Measurements from ENCODE around the gene TGFB1I1. TPM values are rescaled to one million over a fixed set of nuclear protein-coding genes. Genes with fewer than 3 reads are reported as not detected.

TGFB1I1 gene
- total and polyA plus RNA-seq, 7 experiments from 2014 or later = 0.29 to 1.5 (median 0.49) TPM

GRCh38 chr16:31466381-31466841 is 5.5 kb upstream of the TGFB1I1 start:
- CTCF ChIA-PET = no interaction called here
- POLR2A ChIA-PET = interaction anchor here (0.6 kb wide), 1 partner anchor 16 kb away, joined by 4 read pairs; no protein-coding TSS in a partner anchor

GRCh38 chr16:31467151-31467773 is 4.7 kb upstream of the TGFB1I1 start:
- Histone ChIP-seq H3K27me3 (ENCODE audit: control insufficient read depth in 2 of 2, insufficient read depth in 2 of 2, low read length in 2 of 2) (no peaks in the 10 kb centered on the region), H3K36me3 (ENCODE audit: control insufficient read depth in 2 of 3, insufficient read depth in 3 of 3, low read length in 3 of 3) (peaks cover 0 to 29% (median 3%) of the 10 kb centered on the region in 3 experiments), H3K27ac (ENCODE audit: low read depth, low read length) (no peak overlapping the region), H3K4me3 (ENCODE audit: low read length) (no peak overlapping the region), H3K9me3 (ENCODE audit: control insufficient read depth in 2 of 3, low read length in 3 of 3) (no peaks in the 10 kb centered on the region), H3K4me1 (ENCODE audit: control insufficient read depth in 2 of 2, insufficient read depth in 2 of 2, low read length in 2 of 2) (peaks cover 9 to 15% of the 10 kb centered on the region in 2 donors)
- Mint-ChIP-seq H3K36me3 (peaks cover 4 to 30% (median 10%) of the 10 kb centered on the region in 5 donors), H3K9me3 (peaks cover 0 to 1% (median 0%) of the 10 kb centered on the region in 11 donors), H3K27ac (peak overlapping the region in 3 of 9 donors; percentile 9 to 89 (median 78)), H3K4me3 (peak overlapping the region in 3 of 10 donors; percentile 66 to 76 (median 72)), H3K27me3 (peaks cover 0 to 16% (median 6%) of the 10 kb centered on the region in 5 donors), H3K4me1 (peaks cover 8 to 33% (median 14%) of the 10 kb centered on the region in 7 donors)
- intact Hi-C loops (cut with micrococcal nuclease) = no loop called here
- no peak for ATAC-seq
- CTCF ChIA-PET = no interaction called here
- POLR2A ChIA-PET = no interaction called here
- DNase-seq = peak in 1 of 9 donors; percentile 41

More at GRCh38 chr16:31466381-31466841, 5.5 kb upstream of the TGFB1I1 start:
- Histone ChIP-seq H3K4me3 (ENCODE audit: low read length) (no peak overlapping the region), H3K27ac (ENCODE audit: low read depth, low read length) (no peak overlapping the region), H3K27me3 (ENCODE audit: control insufficient read depth in 2 of 2, insufficient read depth in 2 of 2, low read length in 2 of 2) (no peaks in the 10 kb centered on the region), H3K9me3 (ENCODE audit: control insufficient read depth in 2 of 3, low read length in 3 of 3) (no peaks in the 10 kb centered on the region), H3K4me1 (ENCODE audit: control insufficient read depth in 2 of 2, insufficient read depth in 2 of 2, low read length in 2 of 2) (peaks cover 8 to 11% of the 10 kb centered on the region in 2 donors), H3K36me3 (ENCODE audit: control insufficient read depth in 2 of 3, insufficient read depth in 3 of 3, low read length in 3 of 3) (peaks cover 0 to 35% (median 3%) of the 10 kb centered on the region in 3 experiments)
- no peak for ATAC-seq
- DNase-seq = no peak
- peaks cover 7 to 30% (median 12%) of the 10 kb centered on the region in 7 donors for H3K4me1 Mint-ChIP-seq
- H3K4me3 Mint-ChIP-seq = peak overlapping the region in 3 of 10 donors; percentile 66 to 76 (median 72)
- peak overlapping the region in 2 of 9 donors; percentile 78 to 89 for H3K27ac Mint-ChIP-seq
- H3K27me3 Mint-ChIP-seq = peaks cover 0 to 11% (median 4%) of the 10 kb centered on the region in 5 donors
- H3K9me3 Mint-ChIP-seq = peaks cover 0 to 1% (median 0%) of the 10 kb centered on the region in 11 donors
- H3K36me3 Mint-ChIP-seq = peaks cover 4 to 30% (median 10%) of the 10 kb centered on the region in 5 donors
- intact Hi-C loops (cut with micrococcal nuclease) = no loop called here

GRCh38 chr16:31467858-31468257 is 4.1 kb upstream of the TGFB1I1 start:
- H3K9me3 ChIP-seq (ENCODE audit: control insufficient read depth in 2 of 3, low read length in 3 of 3) = no peaks in the 10 kb centered on the region
- POLR2A ChIA-PET = interaction anchor here (0.7 kb wide), 1 partner anchor 20 kb away, joined by 3 read pairs; no protein-coding TSS in a partner anchor
- ATAC-seq (no peak), DNase-seq (no peak)
- no peak overlapping the region for H3K27ac ChIP-seq (ENCODE audit: low read depth, low read length)
- peak overlapping the region in 1 of 9 donors; percentile 78 for H3K27ac Mint-ChIP-seq
- peak overlapping the region in 3 of 10 donors; percentile 2 to 76 (median 66) for H3K4me3 Mint-ChIP-seq
- peaks cover 0 to 22% (median 11%) of the 10 kb centered on the region in 5 donors for H3K27me3 Mint-ChIP-seq
- H3K36me3 Mint-ChIP-seq = peaks cover 3 to 27% (median 10%) of the 10 kb centered on the region in 5 donors
- intact Hi-C loops (cut with micrococcal nuclease) = no loop called here
- peaks cover 12 to 38% (median 19%) of the 10 kb centered on the region in 7 donors for H3K4me1 Mint-ChIP-seq
- no peak overlapping the region for H3K4me3 ChIP-seq (ENCODE audit: low read length)
- peaks cover 0 to 23% (median 3%) of the 10 kb centered on the region in 3 experiments for H3K36me3 ChIP-seq (ENCODE audit: control insufficient read depth in 2 of 3, insufficient read depth in 3 of 3, low read length in 3 of 3)
- peaks cover 14 to 15% of the 10 kb centered on the region in 2 donors for H3K4me1 ChIP-seq (ENCODE audit: control insufficient read depth in 2 of 2, insufficient read depth in 2 of 2, low read length in 2 of 2)
- CTCF ChIA-PET = no interaction called here
- no peaks in the 10 kb centered on the region for H3K27me3 ChIP-seq (ENCODE audit: control insufficient read depth in 2 of 2, insufficient read depth in 2 of 2, low read length in 2 of 2)
- peaks cover 0 to 1% (median 0%) of the 10 kb centered on the region in 11 donors for H3K9me3 Mint-ChIP-seq

GRCh38 chr16:31470615-31471014 is 1.3 kb upstream of the TGFB1I1 start:
- H3K9me3 ChIP-seq (ENCODE audit: control insufficient read depth in 2 of 3, low read length in 3 of 3) = no peaks in the 10 kb centered on the region
- peaks cover 0 to 1% (median 0%) of the 10 kb centered on the region in 11 donors for H3K9me3 Mint-ChIP-seq
- DNase-seq (no peak), ATAC-seq (no peak)
- no peak overlapping the region for H3K4me3 ChIP-seq (ENCODE audit: low read length)
- peaks cover 0 to 8% (median under 1%) of the 10 kb centered on the region in 5 donors for H3K36me3 Mint-ChIP-seq
- POLR2A ChIA-PET = no interaction called here
- H3K27me3 ChIP-seq (ENCODE audit: control insufficient read depth in 2 of 2, insufficient read depth in 2 of 2, low read length in 2 of 2) = no peaks in the 10 kb centered on the region
- intact Hi-C loops (cut with micrococcal nuclease) = no loop called here
- CTCF ChIA-PET = interaction anchor here (0.6 to 1.4 kb wide), 2 partner anchors 10 to 1830 kb away, joined by 3 to 4 read pairs; no protein-coding TSS in a partner anchor
- no peak overlapping the region for H3K27ac Mint-ChIP-seq
- peak overlapping the region in 1 of 10 donors; percentile 45 for H3K4me3 Mint-ChIP-seq
- peaks cover 0 to 16% (median 1%) of the 10 kb centered on the region in 3 experiments for H3K36me3 ChIP-seq (ENCODE audit: control insufficient read depth in 2 of 3, insufficient read depth in 3 of 3, low read length in 3 of 3)
- peaks cover 12 to 41% (median 19%) of the 10 kb centered on the region in 7 donors for H3K4me1 Mint-ChIP-seq
- H3K27ac ChIP-seq (ENCODE audit: low read depth, low read length) = no peak overlapping the region
- peaks cover 14 to 15% of the 10 kb centered on the region in 2 donors for H3K4me1 ChIP-seq (ENCODE audit: control insufficient read depth in 2 of 2, insufficient read depth in 2 of 2, low read length in 2 of 2)
- H3K27me3 Mint-ChIP-seq = peaks cover 0 to 42% (median 14%) of the 10 kb centered on the region in 5 donors

GRCh38 chr16:31471241-31471874 is 594 bp upstream of the TGFB1I1 start:
- no peak for DNase-seq
- Mint-ChIP-seq H3K9me3 (peaks cover 0 to 1% (median 0%) of the 10 kb centered on the region in 11 donors), H3K36me3 (peaks cover 0 to 6% (median 0%) of the 10 kb centered on the region in 5 donors), H3K27me3 (peaks cover 0 to 46% (median 14%) of the 10 kb centered on the region in 5 donors), H3K27ac (peak overlapping the region in 1 of 9 donors; percentile 51), H3K4me1 (peaks cover 18 to 41% (median 24%) of the 10 kb centered on the region in 7 donors), H3K4me3 (peak overlapping the region in 7 of 10 donors; percentile 1 to 70 (median 45))
- Histone ChIP-seq H3K4me3 (ENCODE audit: low read length) (no peak overlapping the region), H3K27me3 (ENCODE audit: control insufficient read depth in 2 of 2, insufficient read depth in 2 of 2, low read length in 2 of 2) (no peaks in the 10 kb centered on the region), H3K9me3 (ENCODE audit: control insufficient read depth in 2 of 3, low read length in 3 of 3) (no peaks in the 10 kb centered on the region), H3K4me1 (ENCODE audit: control insufficient read depth in 2 of 2, insufficient read depth in 2 of 2, low read length in 2 of 2) (peaks cover 14 to 15% of the 10 kb centered on the region in 2 donors), H3K27ac (ENCODE audit: low read depth, low read length) (no peak overlapping the region), H3K36me3 (ENCODE audit: control insufficient read depth in 2 of 3, insufficient read depth in 3 of 3, low read length in 3 of 3) (peaks cover 0 to 8% (median 0%) of the 10 kb centered on the region in 3 experiments)
- intact Hi-C loops (cut with micrococcal nuclease) = no loop called here
- CTCF ChIA-PET = interaction anchor here (0.6 kb wide), 1 partner anchor 1830 kb away, joined by 3 read pairs; no protein-coding TSS in a partner anchor
- ATAC-seq = no peak
- POLR2A ChIA-PET = no interaction called here

GRCh38 chr16:31472709-31473203 is 804 bp downstream of the TGFB1I1 start:
- no peak overlapping the region for H3K4me3 ChIP-seq (ENCODE audit: low read length)
- ChIA-PET POLR2A (interaction anchor here (7.8 kb wide), 1 partner anchor 14 kb away, joined by 69 read pairs; the partner anchor contains the start of gene ARMC5), CTCF (no interaction called here)
- Mint-ChIP-seq H3K27me3 (peaks cover 0 to 52% (median 14%) of the 10 kb centered on the region in 5 donors), H3K9me3 (peaks cover 0 to 1% (median 0%) of the 10 kb centered on the region in 11 donors), H3K4me1 (peaks cover 8 to 29% (median 21%) of the 10 kb centered on the region in 7 donors), H3K4me3 (peak overlapping the region; percentile 60 to 84 (median 79)), H3K36me3 (no peaks in the 10 kb centered on the region), H3K27ac (peak overlapping the region in 1 of 9 donors; percentile 64)
- H3K9me3 ChIP-seq (ENCODE audit: control insufficient read depth in 2 of 3, low read length in 3 of 3) = no peaks in the 10 kb centered on the region
- H3K27ac ChIP-seq (ENCODE audit: low read depth, low read length) = no peak overlapping the region
- H3K36me3 ChIP-seq (ENCODE audit: control insufficient read depth in 2 of 3, insufficient read depth in 3 of 3, low read length in 3 of 3) = no peaks in the 10 kb centered on the region
- peaks cover 4 to 6% of the 10 kb centered on the region in 2 donors for H3K4me1 ChIP-seq (ENCODE audit: control insufficient read depth in 2 of 2, insufficient read depth in 2 of 2, low read length in 2 of 2)
- no peaks in the 10 kb centered on the region for H3K27me3 ChIP-seq (ENCODE audit: control insufficient read depth in 2 of 2, insufficient read depth in 2 of 2, low read length in 2 of 2)
- ATAC-seq (peak; percentile 33), DNase-seq (peak in 1 of 9 donors; percentile 36)
- intact Hi-C loops (cut with micrococcal nuclease) = no loop called here
